HCT116 (cell line): ENCODE results near the gene ABCD1. TPM values are rescaled to one million over a fixed set of nuclear protein-coding genes. Genes with fewer than 3 reads are reported as not detected.

Experiments
- ATAC-seq: fragments of 200-7000 bp; cut with Tn5 transposase; 2 replicates; pipeline ENCODE4 v1.9.1; 2020; ENCODE audit warnings: mild to moderate bottlenecking, moderate library complexity
- BruUV-seq: library from RNA; stranded (reverse); fragments of 400-500 nt; replicated peaks from 2 replicates; lab custom pipeline; 2021; lab: Mats Ljungman, UMichigan
- CTCF ChIA-PET: fragments of 300-600 bp; sonication (Branson Sonifier 250); formaldehyde crosslinking; loops from one replicate; lab custom pipeline; 2021; ENCODE audit warnings: antibody characterized with exemption; lab: Charles Lee
- POLR2A ChIA-PET: fragments of 300-600, 350-600 bp; sonication (Branson Sonifier 250); formaldehyde crosslinking; loops from one replicate; lab custom pipeline; 2021; ENCODE audit warnings: antibody characterized with exemption; lab: Charles Lee
- RAD21 ChIA-PET, 2 experiments: fragments of 300-600 bp; sonication (Branson Sonifier 250); formaldehyde crosslinking; loops; one replicate each; lab custom pipeline; 2023; ENCODE audit warnings: low total read pairs in 2 of 2; ENCODE audit not compliant: uncharacterized antibody in 2 of 2, unreplicated experiment in 2 of 2, low non-redundant PET in 1 of 2; lab: Charles Lee
- DNase-seq: peaks from one replicate; pipeline ENCODE4 v3.0.0-alpha.2; 2010; ENCODE audit warnings: low read depth, low spot score
- H2AFZ ChIP-seq: fragments of 200-600 bp; shearing (Covaris generic), sonication (generic); 2 replicates; pipeline ENCODE4 v1.6.1; 2017; ENCODE audit warnings: low read depth, mixed run types, mixed read lengths, antibody characterized with exemption, low read length; ENCODE audit not compliant: poor library complexity, severe bottlenecking
- H3K27ac ChIP-seq: 2 replicates; pipeline ENCODE4 v1.5.1; 2012; ENCODE audit warnings: low read depth, low read length
- H3K27me3 ChIP-seq: fragments of 200-600 bp; sonication (generic); 2 replicates; pipeline ENCODE4 v1.6.1; 2016; ENCODE audit warnings: mixed run types, low read length, mixed read lengths; ENCODE audit not compliant: insufficient read depth
- H3K36me3 ChIP-seq, 2 experiments: fragments of 200-500 bp in 1 of 2; fragments of 200-600 bp in 1 of 2; sonication (Bioruptor generic) in 1 of 2; sonication (generic) in 1 of 2; 2 replicates each; pipeline versions ENCODE4 v1.5.1 to v1.6.1; 2014 to 2016; ENCODE audit warnings: low read length in 2 of 2, inconsistent platforms in 1 of 2, mixed read lengths in 1 of 2, mixed run types in 1 of 2; ENCODE audit not compliant: insufficient read depth in 2 of 2, control insufficient read depth in 1 of 2
- H3K4me1 ChIP-seq, 2 experiments: fragments of 200-600 bp in 1 of 2; sonication (generic) in 1 of 2; 2 replicates each; pipeline versions ENCODE4 v1.5.1 to v1.6.1; 2012 to 2017; ENCODE audit warnings: low read length in 2 of 2, inconsistent platforms in 1 of 2, mild to moderate bottlenecking in 1 of 2, mixed read lengths in 1 of 2, mixed run types in 1 of 2, moderate library complexity in 1 of 2; ENCODE audit not compliant: insufficient read depth in 2 of 2, control insufficient read depth in 1 of 2
- H3K4me2 ChIP-seq: fragments of 200-600 bp; sonication (generic); 2 replicates; pipeline ENCODE4 v1.6.1; 2017; ENCODE audit warnings: mixed run types, low read length, mixed read lengths
- H3K4me3 ChIP-seq, 2 experiments: fragments of 200-600 bp in 1 of 2; sonication (generic) in 1 of 2; replicated peaks in 1 of 2; 2 replicates each; pipeline ENCODE4 v1.5.1; 2011 to 2016; ENCODE audit warnings: low read length in 2 of 2, control low read depth in 1 of 2, low read depth in 1 of 2, mild to moderate bottlenecking in 1 of 2, mixed read lengths in 1 of 2, mixed run types in 1 of 2
- H3K79me2 ChIP-seq: fragments of 200-600 bp; sonication (generic); 2 replicates; pipeline ENCODE4 v1.6.1; 2017; ENCODE audit warnings: mild to moderate bottlenecking, mixed run types, low read length, moderate library complexity, mixed read lengths; ENCODE audit not compliant: insufficient read depth
- H3K9ac ChIP-seq: fragments of 200-600 bp; sonication (generic); 2 replicates; pipeline ENCODE4 v1.6.1; 2016; ENCODE audit warnings: low read length, mixed read lengths
- H3K9me2 ChIP-seq: fragments of 200-600 bp; sonication (generic), shearing (Covaris generic); 2 replicates; pipeline ENCODE4 v1.6.1; 2017; ENCODE audit warnings: mixed run types, mild to moderate bottlenecking, moderate library complexity; ENCODE audit not compliant: insufficient read depth
- H3K9me3 ChIP-seq, 2 experiments: fragments of 200-500 bp in 1 of 2; fragments of 200-600 bp in 1 of 2; sonication (Bioruptor generic) in 1 of 2; sonication (generic) in 1 of 2; 2 replicates each; pipeline ENCODE4 v1.6.1; 2014 to 2017; ENCODE audit warnings: low read length in 2 of 2, mixed read lengths in 2 of 2, inconsistent platforms in 1 of 2, low read depth in 1 of 2, mild to moderate bottlenecking in 1 of 2, mixed run types in 1 of 2, moderate library complexity in 1 of 2; ENCODE audit not compliant: control insufficient read depth in 1 of 2, insufficient read depth in 1 of 2
- H4K20me1 ChIP-seq: fragments of 200-600 bp; sonication (generic), shearing (Covaris generic); 2 replicates; pipeline ENCODE4 v1.6.1; 2017; ENCODE audit warnings: mixed run types, mild to moderate bottlenecking, moderate library complexity; ENCODE audit not compliant: insufficient read depth
- CBX3 ChIP-seq: IDR thresholded peaks from 2 replicates; pipeline ENCODE4 v1.6.1; 2012; ENCODE audit warnings: low read depth
- CEBPB ChIP-seq: IDR thresholded peaks from 2 replicates; pipeline ENCODE4 v1.6.1; 2012; ENCODE audit warnings: low read depth
- EGR1 ChIP-seq: IDR thresholded peaks from 2 replicates; pipeline ENCODE4 v1.6.1; 2012; ENCODE audit warnings: low read depth
- EZH2phosphoT487 ChIP-seq: fragments of 200-600 bp; IDR thresholded peaks from 2 replicates; pipeline ENCODE4 v1.6.1; 2018; ENCODE audit warnings: antibody characterized with exemption, borderline replicate concordance
- FOSL1 ChIP-seq: IDR thresholded peaks from 2 replicates; pipeline ENCODE4 v1.6.1; 2012; ENCODE audit warnings: low read depth
- JUND ChIP-seq: IDR thresholded peaks from 2 replicates; pipeline ENCODE4 v1.6.1; 2012
- POLR2A ChIP-seq: IDR thresholded peaks from 2 replicates; pipeline ENCODE4 v1.7.0; 2011; ENCODE audit warnings: borderline replicate concordance; ENCODE audit not compliant: insufficient read depth, insufficient read length; ENCODE audit errors: extremely low read depth
- RAD21 ChIP-seq: IDR thresholded peaks from 2 replicates; pipeline ENCODE4 v1.6.1; 2012; ENCODE audit warnings: low read depth, mild to moderate bottlenecking
- SIN3A ChIP-seq: IDR thresholded peaks from 2 replicates; pipeline ENCODE4 v1.6.1; 2012; ENCODE audit warnings: low read depth
- SP1 ChIP-seq: IDR thresholded peaks from 2 replicates; pipeline ENCODE4 v1.6.1; 2012; ENCODE audit warnings: low read depth
- YY1 ChIP-seq: IDR thresholded peaks from 2 replicates; pipeline ENCODE4 v1.6.1; 2011; ENCODE audit warnings: low read length, low read depth, moderate library complexity, mild to moderate bottlenecking; ENCODE audit not compliant: insufficient replicate concordance; ENCODE audit errors: extremely low read depth
- intact Hi-C: fragments of 100-400 bp; cut with micrococcal nuclease; formaldehyde crosslinking; loops from 2 replicates; pipeline ENCODE4 v1.10.0; 2022
- total RNA-seq: library from RNA; stranded (reverse); gene quantifications from one replicate; pipeline ENCODE4 v1.2.1, GENCODE V29; 2021; ENCODE audit not compliant: unreplicated experiment
- TF ChIP-seq, protein P1 (sequence below): IDR thresholded peaks from 2 replicates; pipeline ENCODE4 v1.6.1; 2011; ENCODE audit warnings: mild to moderate bottlenecking, low read length, moderate library complexity; ENCODE audit not compliant: insufficient replicate concordance; ENCODE audit errors: extremely low read depth
- TF ChIP-seq, protein P2 (sequence below): IDR thresholded peaks from 2 replicates; pipeline ENCODE4 v1.6.1; 2012

The ABCD1 gene
- total RNA-seq, 1 experiment from 2014 or later, result 7.1 TPM

DNA sequence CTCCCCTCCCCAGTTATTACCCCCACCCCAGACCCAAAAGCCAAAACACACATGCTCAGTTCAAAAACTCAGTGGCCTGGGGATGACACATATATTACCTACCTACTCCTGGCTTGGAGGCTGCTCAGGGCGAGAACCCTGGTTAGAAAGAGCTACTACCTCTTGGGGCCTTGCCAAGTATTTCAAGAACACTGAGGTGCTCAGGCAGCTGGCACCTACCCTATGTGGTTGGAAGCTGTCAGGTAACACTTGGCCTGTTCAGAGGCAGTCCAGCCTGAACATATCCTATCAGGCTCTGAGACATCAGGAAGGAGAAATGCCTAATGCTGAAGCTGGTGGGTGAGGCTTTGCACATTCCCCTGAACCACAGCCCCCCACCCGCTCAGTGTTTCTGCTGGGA is 5.4 kb upstream of the ABCD1 start:
- Histone ChIP-seq H3K27me3 (no peaks in the 10 kb centered on the region), H3K4me1 (peaks cover 7 to 10% of the 10 kb centered on the region in 2 experiments; a peak in 1 of 4 replicates), H3K4me3 (no peak overlapping the region), H3K9ac (no peak overlapping the region), H3K4me2 (no peak overlapping the region), H3K79me2 (peaks cover 59% of the 10 kb centered on the region), H3K9me2 (no peaks in the 10 kb centered on the region), H4K20me1 (no peaks in the 10 kb centered on the region), H2AFZ (no peak overlapping the region), H3K9me3 (no peaks in the 10 kb centered on the region), H3K27ac (no peak overlapping the region), H3K36me3 (peaks cover 25 to 33% of the 10 kb centered on the region in 2 experiments; a peak in 3 of 4 replicates)
- ChIA-PET CTCF (no interaction called here), RAD21 (no interaction called here), POLR2A (no interaction called here)
- no TSS peak for BruUV-seq
- no peak for DNase-seq
- TF ChIP-seq FOSL1, result no peak
- TF ChIP-seq, protein P1, sequence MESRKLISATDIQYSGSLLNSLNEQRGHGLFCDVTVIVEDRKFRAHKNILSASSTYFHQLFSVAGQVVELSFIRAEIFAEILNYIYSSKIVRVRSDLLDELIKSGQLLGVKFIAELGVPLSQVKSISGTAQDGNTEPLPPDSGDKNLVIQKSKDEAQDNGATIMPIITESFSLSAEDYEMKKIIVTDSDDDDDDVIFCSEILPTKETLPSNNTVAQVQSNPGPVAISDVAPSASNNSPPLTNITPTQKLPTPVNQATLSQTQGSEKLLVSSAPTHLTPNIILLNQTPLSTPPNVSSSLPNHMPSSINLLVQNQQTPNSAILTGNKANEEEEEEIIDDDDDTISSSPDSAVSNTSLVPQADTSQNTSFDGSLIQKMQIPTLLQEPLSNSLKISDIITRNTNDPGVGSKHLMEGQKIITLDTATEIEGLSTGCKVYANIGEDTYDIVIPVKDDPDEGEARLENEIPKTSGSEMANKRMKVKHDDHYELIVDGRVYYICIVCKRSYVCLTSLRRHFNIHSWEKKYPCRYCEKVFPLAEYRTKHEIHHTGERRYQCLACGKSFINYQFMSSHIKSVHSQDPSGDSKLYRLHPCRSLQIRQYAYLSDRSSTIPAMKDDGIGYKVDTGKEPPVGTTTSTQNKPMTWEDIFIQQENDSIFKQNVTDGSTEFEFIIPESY, result no peak
- TF ChIP-seq CEBPB, result no peak
- no peak for TF ChIP-seq YY1
- no peak for TF ChIP-seq SIN3A
- no peak for TF ChIP-seq JUND
- TF ChIP-seq POLR2A, result no peak
- TF ChIP-seq SP1, result no peak
- TF ChIP-seq CBX3, result no peak
- TF ChIP-seq EZH2phosphoT487, result no peak
- TF ChIP-seq EGR1, result no peak
- TF ChIP-seq, protein P2, sequence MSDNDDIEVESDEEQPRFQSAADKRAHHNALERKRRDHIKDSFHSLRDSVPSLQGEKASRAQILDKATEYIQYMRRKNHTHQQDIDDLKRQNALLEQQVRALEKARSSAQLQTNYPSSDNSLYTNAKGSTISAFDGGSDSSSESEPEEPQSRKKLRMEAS, result no peak
- TF ChIP-seq RAD21, result no peak
- ATAC-seq, result no peak
- intact Hi-C loops, result no loop called here
